SU-DHL-6 (cell line): Measurements from ENCODE around the gene ACVR2B.
A peak's percentile ranks its signal among the peaks of the same experiment; 100 is the strongest.

Experiments
- H2AFZ ChIP-seq: fragments of 200-600 bp; sonication (generic); 2 replicates; pipeline ENCODE4 v1.6.1; 2014; ENCODE audit warnings: low read depth, mild to moderate bottlenecking, moderate library complexity, mixed read lengths, antibody characterized with exemption, low read length; ENCODE audit not compliant: severe bottlenecking
- H3F3A ChIP-seq: fragments of 200-600 bp; shearing (Covaris generic); 2 replicates; pipeline ENCODE4 v1.6.0; 2016; ENCODE audit warnings: antibody characterized with exemption, mild to moderate bottlenecking; ENCODE audit not compliant: insufficient read depth
- H3K27ac ChIP-seq: fragments of 200-600 bp; sonication (generic); 2 replicates; pipeline ENCODE4 v1.5.1; 2016; ENCODE audit warnings: low read depth, mild to moderate bottlenecking, low read length, moderate library complexity, mixed read lengths
- H3K27me3 ChIP-seq: fragments of 200-600 bp; sonication (generic), shearing (Covaris generic); 2 replicates; pipeline ENCODE4 v1.6.0; 2014; ENCODE audit warnings: mild to moderate bottlenecking, low read length
- H3K36me3 ChIP-seq: fragments of 200-600 bp; sonication (generic); 2 replicates; pipeline ENCODE4 v1.6.1; 2014; ENCODE audit warnings: mild to moderate bottlenecking, low read length, mixed read lengths
- H3K4me2 ChIP-seq: fragments of 300-600, 200-600 bp; shearing (Covaris generic), sonication (generic); 2 replicates; pipeline ENCODE4 v1.6.0; 2014; ENCODE audit warnings: low read length, low read depth, mild to moderate bottlenecking; ENCODE audit not compliant: poor library complexity, severe bottlenecking
- H3K4me3 ChIP-seq: fragments of 200-600 bp; sonication (generic); 2 replicates; pipeline ENCODE4 v1.5.1; 2014; ENCODE audit warnings: antibody characterized with exemption, low read length, mild to moderate bottlenecking, mixed read lengths; ENCODE audit not compliant: insufficient read depth, poor library complexity, severe bottlenecking
- H3K79me2 ChIP-seq: fragments of 200-600 bp; sonication (generic); 2 replicates; pipeline ENCODE4 v1.6.1; 2014; ENCODE audit warnings: mild to moderate bottlenecking, low read length, moderate library complexity; ENCODE audit not compliant: insufficient read depth
- H3K9ac ChIP-seq: fragments of 200-600 bp; sonication (generic); 2 replicates; pipeline ENCODE4 v1.7.0; 2014; ENCODE audit warnings: mild to moderate bottlenecking, low read length
- H3K9me2 ChIP-seq: fragments of 200-600 bp; sonication (generic); replicated peaks from 2 replicates; pipeline ENCODE4 v1.6.1; 2014; ENCODE audit warnings: low read length; ENCODE audit not compliant: insufficient read depth
- H3K9me3 ChIP-seq: fragments of 200-600 bp; sonication (generic); 2 replicates; pipeline ENCODE4 v1.6.1; 2014; ENCODE audit warnings: low read length, mixed read lengths; ENCODE audit not compliant: insufficient read depth
- H4K20me1 ChIP-seq: fragments of 200-600 bp; sonication (generic); 2 replicates; pipeline ENCODE4 v1.6.1; 2014; ENCODE audit warnings: low read depth, mild to moderate bottlenecking, antibody characterized with exemption, low read length, moderate library complexity, mixed read lengths
- EZH2phosphoT487 ChIP-seq: fragments of 200-600 bp; sonication (generic), shearing (Covaris generic); conservative IDR thresholded peaks from 2 replicates; pipeline ENCODE4 v1.6.1; 2018; ENCODE audit warnings: mild to moderate bottlenecking, antibody characterized with exemption, low read length, moderate library complexity, mixed read lengths
- TF ChIP-seq, protein P1 (sequence below): fragments of 200-600 bp; sonication (generic); IDR thresholded peaks from one replicate; pipeline ENCODE4 v1.5.1; 2017; ENCODE audit warnings: antibody characterized with exemption, mild to moderate bottlenecking, low read length, moderate library complexity; ENCODE audit not compliant: insufficient read depth, poor library complexity, severe bottlenecking

The ACVR2B gene

DNA sequence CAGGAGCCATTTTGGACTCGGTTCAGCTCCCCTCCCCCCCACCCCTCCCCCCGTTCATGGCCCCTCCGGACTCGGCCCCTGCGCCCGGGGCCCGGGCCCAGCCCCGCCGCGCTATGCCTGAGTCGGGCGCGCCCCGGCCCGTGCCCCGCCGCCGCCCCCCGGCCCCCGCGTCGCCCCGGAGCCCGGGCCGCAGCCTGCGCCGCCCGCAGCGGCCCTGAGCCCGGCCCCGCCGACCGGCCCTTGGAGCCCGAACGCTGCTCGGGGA is 155 bp downstream of the ACVR2B start:
- H3K9me2 ChIP-seq, result no peaks in the 10 kb centered on the region
- no peaks in the 10 kb centered on the region for H3K79me2 ChIP-seq
- TF ChIP-seq, protein P1, sequence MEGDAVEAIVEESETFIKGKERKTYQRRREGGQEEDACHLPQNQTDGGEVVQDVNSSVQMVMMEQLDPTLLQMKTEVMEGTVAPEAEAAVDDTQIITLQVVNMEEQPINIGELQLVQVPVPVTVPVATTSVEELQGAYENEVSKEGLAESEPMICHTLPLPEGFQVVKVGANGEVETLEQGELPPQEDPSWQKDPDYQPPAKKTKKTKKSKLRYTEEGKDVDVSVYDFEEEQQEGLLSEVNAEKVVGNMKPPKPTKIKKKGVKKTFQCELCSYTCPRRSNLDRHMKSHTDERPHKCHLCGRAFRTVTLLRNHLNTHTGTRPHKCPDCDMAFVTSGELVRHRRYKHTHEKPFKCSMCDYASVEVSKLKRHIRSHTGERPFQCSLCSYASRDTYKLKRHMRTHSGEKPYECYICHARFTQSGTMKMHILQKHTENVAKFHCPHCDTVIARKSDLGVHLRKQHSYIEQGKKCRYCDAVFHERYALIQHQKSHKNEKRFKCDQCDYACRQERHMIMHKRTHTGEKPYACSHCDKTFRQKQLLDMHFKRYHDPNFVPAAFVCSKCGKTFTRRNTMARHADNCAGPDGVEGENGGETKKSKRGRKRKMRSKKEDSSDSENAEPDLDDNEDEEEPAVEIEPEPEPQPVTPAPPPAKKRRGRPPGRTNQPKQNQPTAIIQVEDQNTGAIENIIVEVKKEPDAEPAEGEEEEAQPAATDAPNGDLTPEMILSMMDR, result no peak
- no peak for TF ChIP-seq EZH2phosphoT487
- no peak overlapping the region for H3K27ac ChIP-seq
- H3K36me3 ChIP-seq, result no peaks in the 10 kb centered on the region
- no peaks in the 10 kb centered on the region for H3K9me3 ChIP-seq
- peak overlapping the region; percentile 41; the same call in 1 of the 2 replicates for H3K9ac ChIP-seq
- no peaks in the 10 kb centered on the region for H3K27me3 ChIP-seq
- peak overlapping the region; percentile 46 for H3K4me3 ChIP-seq
- H3F3A ChIP-seq, result no peaks in the 10 kb centered on the region
- H3K4me2 ChIP-seq, result peak overlapping the region; percentile 56
- H2AFZ ChIP-seq, result no peak overlapping the region
- H4K20me1 ChIP-seq, result no peaks in the 10 kb centered on the region

DNA sequence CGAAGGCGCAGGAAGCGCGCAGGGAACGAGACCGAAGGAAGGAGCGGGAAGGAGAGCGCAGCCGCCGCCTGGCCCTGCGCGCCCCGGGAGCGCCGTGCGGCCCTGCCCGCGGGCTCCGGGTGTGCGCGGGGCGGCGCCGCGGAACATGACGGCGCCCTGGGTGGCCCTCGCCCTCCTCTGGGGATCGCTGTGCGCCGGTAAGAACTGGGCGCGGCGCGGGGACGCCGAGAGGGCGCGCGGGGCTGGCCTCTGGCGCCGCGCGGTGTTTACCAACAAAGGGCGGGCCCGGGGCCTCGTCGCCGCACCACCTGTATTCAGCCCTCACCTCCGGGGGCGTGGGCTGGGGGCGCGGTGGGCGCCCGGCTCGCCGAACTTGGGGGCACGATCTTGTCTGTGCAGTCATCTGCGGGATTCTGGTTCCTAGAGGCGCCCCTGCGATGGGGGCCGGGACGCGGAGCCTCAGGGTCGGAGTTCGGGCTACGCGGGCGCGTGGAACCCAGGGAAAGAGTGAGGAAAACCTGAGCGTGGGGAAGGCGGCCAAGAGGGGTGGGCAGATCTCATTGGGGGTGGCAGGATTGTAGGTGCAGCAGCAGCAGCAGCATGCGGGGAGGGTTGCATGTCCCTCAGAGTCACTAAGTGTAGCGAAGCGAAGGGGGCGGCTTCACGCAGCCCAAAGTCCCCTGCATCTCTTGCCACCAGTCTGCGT is 641 bp downstream of the ACVR2B start:
- Histone ChIP-seq H3K4me2 (peak overlapping the region; percentile 56), H3K9me2 (no peaks in the 10 kb centered on the region), H3K27ac (no peak overlapping the region), H3K79me2 (no peaks in the 10 kb centered on the region), H3K4me3 (peak overlapping the region; percentile 46), H2AFZ (peak overlapping the region; percentile 51), H4K20me1 (no peaks in the 10 kb centered on the region), H3K9me3 (no peaks in the 10 kb centered on the region), H3F3A (no peaks in the 10 kb centered on the region), H3K36me3 (no peaks in the 10 kb centered on the region), H3K27me3 (no peaks in the 10 kb centered on the region), H3K9ac (peak overlapping the region; percentile 41)
- TF ChIP-seq EZH2phosphoT487, result no peak
- TF ChIP-seq, protein P1, result no peak

DNA sequence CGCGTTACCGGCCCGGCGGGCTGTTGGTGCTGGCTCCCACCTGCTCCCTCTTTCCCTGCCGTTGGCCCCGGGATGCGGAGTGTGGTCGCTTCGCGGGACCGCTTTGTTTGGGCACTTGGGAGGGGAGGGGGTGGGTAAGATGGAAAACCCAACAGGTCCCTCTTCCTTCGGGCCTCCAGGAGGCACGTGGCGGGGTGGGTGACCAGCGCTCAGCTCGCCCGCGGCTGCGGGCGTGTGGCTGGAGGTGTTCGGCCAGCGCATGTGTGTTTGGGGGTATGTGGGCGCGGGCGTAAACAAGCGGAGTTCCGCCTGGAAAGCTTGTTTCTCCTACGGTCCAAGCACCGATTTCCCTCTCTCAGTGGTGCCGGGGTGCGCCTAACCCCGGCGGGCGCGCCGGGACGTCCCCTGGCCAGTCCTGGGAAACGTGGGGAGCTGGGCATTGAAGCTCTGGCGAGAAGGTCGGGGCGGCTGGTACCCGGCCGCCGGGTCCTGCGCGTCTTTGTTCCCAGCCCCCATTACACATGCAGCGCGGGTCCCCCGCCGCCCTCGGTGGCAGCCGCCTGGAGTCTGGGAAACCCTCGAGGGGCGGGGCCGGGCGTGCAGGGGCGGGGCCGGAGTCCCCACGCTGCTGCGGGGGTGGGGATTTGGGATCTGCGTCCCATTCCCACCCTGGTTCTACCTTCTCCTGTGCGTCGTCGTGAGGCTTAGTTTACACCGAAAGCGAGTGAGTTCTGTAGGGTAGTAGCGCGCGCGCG is 1.4 kb downstream of the ACVR2B start:
- peak overlapping the region; percentile 45 for H3K4me3 ChIP-seq
- H4K20me1 ChIP-seq, result no peaks in the 10 kb centered on the region
- no peaks in the 10 kb centered on the region for H3F3A ChIP-seq
- no peak overlapping the region for H3K9ac ChIP-seq
- H3K9me3 ChIP-seq, result no peaks in the 10 kb centered on the region
- no peaks in the 10 kb centered on the region for H3K27me3 ChIP-seq
- no peak overlapping the region for H2AFZ ChIP-seq
- no peaks in the 10 kb centered on the region for H3K79me2 ChIP-seq
- H3K4me2 ChIP-seq, result peak overlapping the region; percentile 56
- no peaks in the 10 kb centered on the region for H3K9me2 ChIP-seq
- TF ChIP-seq, protein P1, result no peak
- no peak for TF ChIP-seq EZH2phosphoT487
- no peaks in the 10 kb centered on the region for H3K36me3 ChIP-seq
- no peak overlapping the region for H3K27ac ChIP-seq
